IMR-90 (cell line): ENCODE data around the gene SNRNP70. TPM values are rescaled to one million over a fixed set of nuclear protein-coding genes. Genes with fewer than 3 reads are reported as not detected.
A peak's percentile ranks its signal among the peaks of the same experiment; 100 is the strongest.

Experiments
- ATAC-seq: fragments of 200-7000 bp; cut with Tn5 transposase; 2 replicates; pipeline ENCODE4 v1.9.1; 2020; ENCODE audit warnings: low read depth, mild to moderate bottlenecking, moderate library complexity
- BruUV-seq: library from RNA; stranded (reverse); fragments of 400-500 nt; replicated peaks from 2 replicates; lab custom pipeline; 2021; lab: Mats Ljungman, UMichigan
- CTCF ChIA-PET: fragments of 300-600 bp; formaldehyde crosslinking; extraction: SDS; loops from one replicate; lab custom pipeline; 2021; ENCODE audit warnings: antibody characterized with exemption; lab: Yijun Ruan, JAX
- POLR2A ChIA-PET: fragments of 300-600 bp; sonication (Branson Sonifier 250); formaldehyde crosslinking; loops from one replicate; lab custom pipeline; 2022; ENCODE audit warnings: antibody characterized with exemption; ENCODE audit not compliant: unreplicated experiment; lab: Charles Lee
- DNase-seq: peaks from one replicate; pipeline ENCODE4 v3.0.0; 2013
- H2AFZ ChIP-seq: replicated peaks from 2 replicates; pipeline ENCODE3; 2013; ENCODE audit warnings: low read length, mild to moderate bottlenecking; ENCODE audit not compliant: poor library complexity
- H2AK5ac ChIP-seq: 2 replicates; pipeline ENCODE4 v1.6.1; 2013; ENCODE audit warnings: low read depth, low read length, inconsistent platforms
- H2AK9ac ChIP-seq: replicated peaks from 2 replicates; pipeline ENCODE3; 2013; ENCODE audit warnings: mild to moderate bottlenecking, low read depth, low read length, moderate library complexity; ENCODE audit not compliant: poor library complexity
- H2BK120ac ChIP-seq: 2 replicates; pipeline ENCODE4 v1.6.1; 2013; ENCODE audit warnings: low read depth, low read length, inconsistent platforms
- H2BK15ac ChIP-seq: 3 replicates; pipeline ENCODE4 v1.6.1; 2013; ENCODE audit warnings: low read depth, low read length, inconsistent platforms
- H2BK20ac ChIP-seq: 2 replicates; pipeline ENCODE4 v1.6.1; 2013; ENCODE audit warnings: low read depth, mild to moderate bottlenecking, inconsistent platforms, low read length, moderate library complexity
- H2BK5ac ChIP-seq: 2 replicates; pipeline ENCODE4 v1.6.1; 2013; ENCODE audit warnings: mild to moderate bottlenecking, low read depth, low read length, inconsistent platforms; ENCODE audit not compliant: poor library complexity, severe bottlenecking
- H3K14ac ChIP-seq: replicated peaks from 2 replicates; pipeline ENCODE4 v1.6.1; 2013; ENCODE audit warnings: low read depth, low read length, inconsistent platforms
- H3K18ac ChIP-seq: 2 replicates; pipeline ENCODE4 v1.6.1; 2013; ENCODE audit warnings: low read depth, low read length, control low read depth
- H3K23ac ChIP-seq: 2 replicates; pipeline ENCODE4 v1.6.1; 2013; ENCODE audit warnings: low read depth, low read length, inconsistent platforms
- H3K27ac ChIP-seq: 2 replicates; pipeline ENCODE4 v1.5.1; 2013; ENCODE audit warnings: mild to moderate bottlenecking, control low read depth, low read length; ENCODE audit not compliant: insufficient read depth
- H3K27me3 ChIP-seq: 2 replicates; pipeline ENCODE4 v1.6.1; 2013; ENCODE audit warnings: low read length; ENCODE audit not compliant: control insufficient read depth, insufficient read depth
- H3K36me3 ChIP-seq: 2 replicates; pipeline ENCODE4 v1.6.1; 2013; ENCODE audit warnings: low read length, mixed read lengths; ENCODE audit not compliant: control insufficient read depth, insufficient read depth
- H3K4ac ChIP-seq: 2 replicates; pipeline ENCODE4 v1.6.1; 2013; ENCODE audit warnings: low read depth, low read length, inconsistent platforms
- H3K4me1 ChIP-seq: 2 replicates; pipeline ENCODE4 v1.6.1; 2013; ENCODE audit warnings: low read length, mixed read lengths; ENCODE audit not compliant: control insufficient read depth, insufficient read depth
- H3K4me2 ChIP-seq: 2 replicates; pipeline ENCODE4 v1.6.1; 2013; ENCODE audit warnings: low read depth, mild to moderate bottlenecking, control low read depth, low read length, moderate library complexity
- H3K4me3 ChIP-seq: 2 replicates; pipeline ENCODE4 v1.5.1; 2013; ENCODE audit warnings: low read depth, mild to moderate bottlenecking, control low read depth, low read length, moderate library complexity; ENCODE audit not compliant: insufficient read depth
- H3K56ac ChIP-seq: 2 replicates; pipeline ENCODE4 v1.6.1; 2013; ENCODE audit warnings: low read length, inconsistent platforms; ENCODE audit not compliant: insufficient read depth; ENCODE audit errors: extremely low read depth
- H3K79me1 ChIP-seq, 2 experiments: 2 replicates each; pipeline ENCODE4 v1.6.1; 2013; ENCODE audit warnings: low read length in 2 of 2, inconsistent platforms in 1 of 2, low read depth in 1 of 2
- H3K9ac ChIP-seq: 2 replicates; pipeline ENCODE4 v1.6.1; 2013; ENCODE audit warnings: low read depth, low read length, control low read depth
- H3K9me1 ChIP-seq: 2 replicates; pipeline ENCODE4 v1.6.1; 2013; ENCODE audit warnings: low read length, inconsistent platforms; ENCODE audit not compliant: insufficient read depth
- H3K9me3 ChIP-seq: 2 replicates; pipeline ENCODE4 v1.6.1; 2013; ENCODE audit warnings: low read length; ENCODE audit not compliant: control insufficient read depth, insufficient read depth
- H4K20me1 ChIP-seq: 2 replicates; pipeline ENCODE4 v1.6.1; 2013; ENCODE audit warnings: low read length, inconsistent platforms; ENCODE audit not compliant: insufficient read depth
- H4K5ac ChIP-seq: 2 replicates; pipeline ENCODE4 v1.6.1; 2013; ENCODE audit warnings: mild to moderate bottlenecking, low read depth, low read length, control low read depth
- H4K8ac ChIP-seq, 2 experiments: 2 replicates each; pipeline ENCODE4 v1.6.1; 2013; ENCODE audit warnings: low read depth in 2 of 2, low read length in 2 of 2, control low read depth in 1 of 2, inconsistent platforms in 1 of 2
- H4K91ac ChIP-seq: 2 replicates; pipeline ENCODE4 v1.6.1; 2013; ENCODE audit warnings: low read depth, low read length, inconsistent platforms; ENCODE audit not compliant: insufficient read depth
- BHLHE40 ChIP-seq: fragments of 150-350 bp; IDR thresholded peaks from 2 replicates; pipeline ENCODE4 v1.6.1; 2016; ENCODE audit warnings: mild to moderate bottlenecking, low read depth, low read length
- CEBPB ChIP-seq: IDR thresholded peaks from 2 replicates; pipeline ENCODE4 v1.6.1; 2012; ENCODE audit warnings: low read depth, low read length, improper control_type of control experiment
- CHD1 ChIP-seq: IDR thresholded peaks from 2 replicates; pipeline ENCODE4 v1.6.1; 2012; ENCODE audit warnings: low read depth, low read length, improper control_type of control experiment
- FOS ChIP-seq: fragments of 150-350 bp; IDR thresholded peaks from 2 replicates; pipeline ENCODE4 v1.6.1; 2016; ENCODE audit warnings: low read depth, low read length
- MAFK ChIP-seq: IDR thresholded peaks from 2 replicates; pipeline ENCODE4 v1.6.1; 2012; ENCODE audit warnings: low read depth, low read length, improper control_type of control experiment
- MAZ ChIP-seq: IDR thresholded peaks from 2 replicates; pipeline ENCODE4 v1.6.1; 2012; ENCODE audit warnings: low read depth, mild to moderate bottlenecking, low read length, improper control_type of control experiment, moderate library complexity, borderline replicate concordance
- MXI1 ChIP-seq: IDR thresholded peaks from 2 replicates; pipeline ENCODE4 v1.6.1; 2012; ENCODE audit warnings: low read depth, mild to moderate bottlenecking, low read length, moderate library complexity, borderline replicate concordance
- NFE2L2 ChIP-seq: fragments of 150-350 bp; IDR thresholded peaks from 2 replicates; pipeline ENCODE4 v1.6.1; 2016; ENCODE audit warnings: low read depth, mild to moderate bottlenecking, low read length
- POLR2A ChIP-seq: IDR thresholded peaks from 2 replicates; pipeline ENCODE4 v1.6.1; 2012; ENCODE audit warnings: mild to moderate bottlenecking, low read depth, low read length
- RAD21 ChIP-seq: IDR thresholded peaks from 2 replicates; pipeline ENCODE4 v1.6.1; 2012; ENCODE audit warnings: low read length, improper control_type of control experiment
- RCOR1 ChIP-seq: IDR thresholded peaks from 2 replicates; pipeline ENCODE4 v1.6.1; 2012; ENCODE audit warnings: mild to moderate bottlenecking, low read length, improper control_type of control experiment; ENCODE audit not compliant: insufficient replicate concordance
- RFX5 ChIP-seq: IDR thresholded peaks from 2 replicates; pipeline ENCODE4 v1.8.0; 2012; ENCODE audit warnings: low read depth, mild to moderate bottlenecking, low read length, moderate library complexity
- SMC3 ChIP-seq: fragments of 150-350 bp; IDR thresholded peaks from 2 replicates; pipeline ENCODE4 v1.6.1; 2016; ENCODE audit warnings: low read depth, mild to moderate bottlenecking, antibody characterized with exemption, low read length, moderate library complexity
- WGBS, 2 experiments: methylation state at CpG; one replicate each; pipeline versions ENCODE4 v1.1.5 to v1.1.7; 2013; ENCODE audit warnings: missing lambda C conversion rate in 2 of 2; ENCODE audit not compliant: insufficient read length in 1 of 2; ENCODE audit errors: extremely low coverage in 2 of 2; 5-methylcytosine and 5-hydroxymethylcytosine counted together
- dilution Hi-C: fragments of 300-500 bp; cut with HindIII; formaldehyde crosslinking; loops from one replicate; pipeline ENCODE4 v1.14.3; 2018; ENCODE audit warnings: low sequenced_read_pairs; ENCODE audit not compliant: unreplicated experiment
- in situ Hi-C: fragments of 300-500 bp; cut with MboI; formaldehyde crosslinking; loops from 3 replicates; pipeline ENCODE4 v1.14.3; 2019; ENCODE audit warnings: low sequenced_read_pairs, inconsistent platforms, mixed read lengths
- intact Hi-C: fragments of 100-400 bp; cut with micrococcal nuclease; formaldehyde crosslinking; loops from 2 replicates; pipeline ENCODE4 v1.10.0; 2022
- polyA plus RNA-seq, 3 experiments: library from polyadenylated mRNA; depleted of rRNA; stranded (reverse); fragments of >200 nt; gene quantifications; 2 replicates each; pipeline ENCODE4 v1.2.3, GENCODE V29; 2012; ENCODE audit warnings: low replicate concordance in 1 of 3
- total RNA-seq: library from RNA; depleted of rRNA; stranded (reverse); fragments of >200 nt; gene quantifications from 2 replicates; pipeline ENCODE4 v1.2.3, GENCODE V29; 2012
- TF ChIP-seq, protein P1 (sequence below): fragments of 150-350 bp; IDR thresholded peaks from 2 replicates; pipeline ENCODE4 v1.6.1; 2016; ENCODE audit warnings: low read depth, mild to moderate bottlenecking, low read length, moderate library complexity, borderline replicate concordance
- TF ChIP-seq, protein P2 (sequence below): conservative IDR thresholded peaks from 2 replicates; pipeline ENCODE4 v1.5.1; 2012; ENCODE audit warnings: mild to moderate bottlenecking, low read depth, low read length, improper control_type of control experiment

Gene SNRNP70
- total and polyA plus RNA-seq, 2 of the 4 experiments (the other 2 are of a cell fraction), result 72.8 to 200 TPM

- Histone ChIP-seq H4K91ac (no peak overlapping the region), H2AK9ac (peak overlapping the region; percentile 74), H3K4ac (no peak overlapping the region), H2BK15ac (no peak overlapping the region), H3K14ac (no peak overlapping the region), H3K4me3 (peak overlapping the region; percentile 33; the same call in 1 of the 2 replicates), H4K5ac (no peak overlapping the region), H3K9me1 (peaks cover 6% of the 10 kb centered on the region; the same call in 1 of the 2 replicates), H3K79me1 (no peaks in the 10 kb centered on the region), H3K9ac (no peak overlapping the region), H2AK5ac (no peak overlapping the region), H3K4me2 (peak overlapping the region; percentile 50), H3K36me3 (no peaks in the 10 kb centered on the region), H3K9me3 (no peaks in the 10 kb centered on the region), H3K56ac (no peak overlapping the region), H3K4me1 (peaks cover 2% of the 10 kb centered on the region), H4K20me1 (no peaks in the 10 kb centered on the region), H2BK120ac (no peak overlapping the region), H3K23ac (no peak overlapping the region), H2BK20ac (no peak overlapping the region), H2BK5ac (no peak overlapping the region), H3K27ac (no peak overlapping the region), H4K8ac (peak overlapping the region in 1 of 2 experiments; percentile 70; a peak in 1 of 4 replicates), H3K27me3 (no peaks in the 10 kb centered on the region), H3K18ac (no peak overlapping the region), H2AFZ (peak overlapping the region; percentile 88)
- dilution Hi-C loops (no loop called here), intact Hi-C loops (no loop called here), in situ Hi-C loops (no loop called here)
- no TSS peak for BruUV-seq
- DNase-seq (peak; percentile 70), ATAC-seq (peak; percentile 84)
- POLR2A ChIA-PET, result no interaction called here
- CTCF ChIA-PET, result interaction anchor here (0.6 to 1.0 kb wide), 2 partner anchors 36 to 165 kb away, joined by 3 to 4 read pairs; no protein-coding TSS in a partner anchor
- WGBS, 2 experiments, result 24% methylated on average over 13 of the region's 42 CpGs; no CpG with 5 or more reads in 1 of the 2 experiments
- TF ChIP-seq MAZ (no peak), RCOR1 (no peak), FOS (no peak), MXI1 (no peak), CHD1 (no peak), CEBPB (no peak), SMC3 (no peak), POLR2A (no peak), MAFK (no peak), BHLHE40 (no peak), NFE2L2 (no peak), RFX5 (no peak), RAD21 (no peak)
- TF ChIP-seq, protein P1, sequence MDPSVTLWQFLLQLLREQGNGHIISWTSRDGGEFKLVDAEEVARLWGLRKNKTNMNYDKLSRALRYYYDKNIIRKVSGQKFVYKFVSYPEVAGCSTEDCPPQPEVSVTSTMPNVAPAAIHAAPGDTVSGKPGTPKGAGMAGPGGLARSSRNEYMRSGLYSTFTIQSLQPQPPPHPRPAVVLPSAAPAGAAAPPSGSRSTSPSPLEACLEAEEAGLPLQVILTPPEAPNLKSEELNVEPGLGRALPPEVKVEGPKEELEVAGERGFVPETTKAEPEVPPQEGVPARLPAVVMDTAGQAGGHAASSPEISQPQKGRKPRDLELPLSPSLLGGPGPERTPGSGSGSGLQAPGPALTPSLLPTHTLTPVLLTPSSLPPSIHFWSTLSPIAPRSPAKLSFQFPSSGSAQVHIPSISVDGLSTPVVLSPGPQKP, result no peak
- TF ChIP-seq, protein P2, sequence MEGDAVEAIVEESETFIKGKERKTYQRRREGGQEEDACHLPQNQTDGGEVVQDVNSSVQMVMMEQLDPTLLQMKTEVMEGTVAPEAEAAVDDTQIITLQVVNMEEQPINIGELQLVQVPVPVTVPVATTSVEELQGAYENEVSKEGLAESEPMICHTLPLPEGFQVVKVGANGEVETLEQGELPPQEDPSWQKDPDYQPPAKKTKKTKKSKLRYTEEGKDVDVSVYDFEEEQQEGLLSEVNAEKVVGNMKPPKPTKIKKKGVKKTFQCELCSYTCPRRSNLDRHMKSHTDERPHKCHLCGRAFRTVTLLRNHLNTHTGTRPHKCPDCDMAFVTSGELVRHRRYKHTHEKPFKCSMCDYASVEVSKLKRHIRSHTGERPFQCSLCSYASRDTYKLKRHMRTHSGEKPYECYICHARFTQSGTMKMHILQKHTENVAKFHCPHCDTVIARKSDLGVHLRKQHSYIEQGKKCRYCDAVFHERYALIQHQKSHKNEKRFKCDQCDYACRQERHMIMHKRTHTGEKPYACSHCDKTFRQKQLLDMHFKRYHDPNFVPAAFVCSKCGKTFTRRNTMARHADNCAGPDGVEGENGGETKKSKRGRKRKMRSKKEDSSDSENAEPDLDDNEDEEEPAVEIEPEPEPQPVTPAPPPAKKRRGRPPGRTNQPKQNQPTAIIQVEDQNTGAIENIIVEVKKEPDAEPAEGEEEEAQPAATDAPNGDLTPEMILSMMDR, result no peak
Measured at GRCh38 chr19:49133621-49134454, 48.6 kb downstream of the SNRNP70 start.
